ENCODE data around the gene SNRNP48. TPM values are rescaled to one million over a fixed set of nuclear protein-coding genes. Genes with fewer than 3 reads are reported as not detected.

The SNRNP48 gene
- total and polyA plus RNA-seq, 2 experiments from 2014 or later = 7.6 to 14.6 TPM

GRCh38 chr6:7542065-7542873 is 47.7 kb upstream of the SNRNP48 start:
- no peaks in the 10 kb centered on the region for H4K20me1 ChIP-seq (ENCODE audit: insufficient read depth, poor library complexity, severe bottlenecking)
- TF ChIP-seq EZH2 (IDR thresholded peaks at IDR 0.05; ENCODE audit: borderline replicate concordance) = no peak
- no peak for TF ChIP-seq CTCF (IDR thresholded peaks at IDR 0.05; ENCODE audit: poor library complexity)
- TF ChIP-seq EZH2phosphoT487 (IDR thresholded peaks at IDR 0.05; ENCODE audit: low read depth, severe bottlenecking, unreplicated experiment) = no peak
- DNase-seq (ENCODE audit: low spot score) = peak; percentile 52
- peak overlapping the region; percentile 75 for H3K4me2 ChIP-seq
- no peaks in the 10 kb centered on the region for H3K36me3 ChIP-seq (replicated peaks; ENCODE audit: insufficient read depth, low read depth)
- H3K9me3 ChIP-seq (ENCODE audit: low read depth) = no peaks in the 10 kb centered on the region
- H2AFZ ChIP-seq = peak overlapping the region; percentile 51
- H3K79me2 ChIP-seq = peaks cover 49% of the 10 kb centered on the region
- H3K4me1 ChIP-seq (ENCODE audit: insufficient read depth) = peaks cover 26% of the 10 kb centered on the region
- WGBS (ENCODE audit: low lambda C conversion rate, missing lambda C conversion rate) = 1% methylated on average over 68 of the region's 80 CpGs
- peak overlapping the region; percentile 84 for H3K4me3 ChIP-seq
- H3K27me3 ChIP-seq = no peaks in the 10 kb centered on the region
- peak overlapping the region; percentile 98 for H3K27ac ChIP-seq
- H3K9me2 ChIP-seq (replicated peaks; ENCODE audit: insufficient read depth) = no peaks in the 10 kb centered on the region

DNA sequence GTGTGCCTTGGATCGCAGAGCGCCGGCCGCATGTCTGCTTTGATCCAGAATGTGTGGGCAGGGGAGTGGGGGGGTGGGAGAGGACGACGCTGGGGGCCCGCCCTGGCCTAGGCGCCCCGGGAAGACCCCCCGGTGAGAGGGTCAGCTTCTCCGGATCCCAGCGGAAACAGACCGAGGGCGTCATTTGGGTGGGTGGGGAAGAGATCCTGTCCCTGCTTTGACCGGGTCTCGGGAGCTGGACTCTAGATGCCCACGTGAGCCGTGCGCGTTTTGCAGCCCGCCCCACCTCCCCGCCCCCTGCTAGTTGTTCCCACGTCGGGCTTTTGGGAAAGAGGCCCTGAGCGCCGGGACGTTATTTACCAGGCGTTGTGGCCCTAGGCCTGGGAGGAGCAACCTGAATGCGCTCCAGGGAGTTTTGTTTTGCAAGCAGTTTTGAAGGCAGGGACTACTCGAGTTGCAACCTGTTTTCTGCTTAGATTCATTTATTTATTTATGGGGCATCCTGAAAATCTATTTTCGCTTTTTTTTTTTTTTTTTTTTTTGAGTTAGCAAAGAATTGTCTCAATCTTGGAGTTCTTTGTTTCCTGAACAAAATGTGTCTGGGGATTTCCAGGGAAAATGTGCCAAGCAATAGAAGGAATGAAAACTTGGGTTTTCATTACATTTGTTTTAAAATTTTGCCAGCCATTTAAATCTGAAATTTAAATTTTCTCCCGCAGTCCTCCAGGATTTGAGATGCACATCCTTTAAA is 46.9 kb upstream of the SNRNP48 start:
- H2AFZ ChIP-seq = peak overlapping the region; percentile 51

DNA sequence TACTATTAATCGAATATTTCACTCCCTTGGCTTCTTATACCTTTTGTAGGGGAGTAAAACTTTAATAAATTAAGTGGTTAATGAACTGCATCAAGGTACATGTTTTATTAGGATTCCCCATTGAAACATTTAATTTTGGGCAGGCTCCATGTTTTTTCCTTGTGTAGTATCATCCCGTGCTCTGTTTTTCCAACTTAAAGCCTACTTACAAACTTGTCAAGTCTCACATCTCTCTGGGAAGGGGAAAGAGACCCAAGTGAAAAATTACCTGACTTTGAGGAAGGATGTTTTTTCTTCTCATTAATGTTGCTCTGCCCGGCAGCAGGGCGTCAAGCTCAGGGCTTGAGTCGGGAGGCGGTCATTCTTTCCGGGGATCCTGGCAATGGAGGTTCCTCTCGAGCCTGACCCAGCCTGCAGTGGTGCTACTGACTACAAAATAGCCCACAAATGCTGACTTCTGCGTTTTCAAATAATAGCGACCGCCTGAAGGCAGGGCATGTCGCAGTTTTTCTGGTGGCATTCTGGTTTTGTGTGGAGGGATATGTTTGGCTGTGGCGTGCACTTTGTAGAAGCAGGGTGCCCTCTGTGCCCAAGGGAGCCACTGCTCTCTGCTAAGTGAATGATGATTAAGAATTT is 46.1 kb upstream of the SNRNP48 start:
- H3K27ac ChIP-seq = peak overlapping the region; percentile 98
- H3K4me2 ChIP-seq = peak overlapping the region; percentile 75
- no peak overlapping the region for H2AFZ ChIP-seq
- no peak for TF ChIP-seq EZH2 (IDR thresholded peaks at IDR 0.05; ENCODE audit: borderline replicate concordance)
- TF ChIP-seq CTCF (IDR thresholded peaks at IDR 0.05; ENCODE audit: poor library complexity) = no peak
- no peak for TF ChIP-seq EZH2phosphoT487 (IDR thresholded peaks at IDR 0.05; ENCODE audit: low read depth, severe bottlenecking, unreplicated experiment)
- H3K9me3 ChIP-seq (ENCODE audit: low read depth) = no peaks in the 10 kb centered on the region
- H3K79me2 ChIP-seq = peaks cover 58% of the 10 kb centered on the region
- H4K20me1 ChIP-seq (ENCODE audit: insufficient read depth, poor library complexity, severe bottlenecking) = no peaks in the 10 kb centered on the region
- peak overlapping the region; percentile 84 for H3K4me3 ChIP-seq
- no peaks in the 10 kb centered on the region for H3K27me3 ChIP-seq
- H3K4me1 ChIP-seq (ENCODE audit: insufficient read depth) = peaks cover 34% of the 10 kb centered on the region
- 20% methylated on average over 13 of the region's 13 CpGs for WGBS (ENCODE audit: low lambda C conversion rate, missing lambda C conversion rate)
- no peaks in the 10 kb centered on the region for H3K36me3 ChIP-seq (replicated peaks; ENCODE audit: insufficient read depth, low read depth)
- peak; percentile 38 for DNase-seq (ENCODE audit: low spot score)
- H3K9me2 ChIP-seq (replicated peaks; ENCODE audit: insufficient read depth) = no peaks in the 10 kb centered on the region

More for the DNA sequence above, 46.9 kb upstream of the SNRNP48 start:
- Histone ChIP-seq H3K9me3 (ENCODE audit: low read depth) (no peaks in the 10 kb centered on the region), H3K79me2 (peaks cover 57% of the 10 kb centered on the region), H3K36me3 (replicated peaks; ENCODE audit: insufficient read depth, low read depth) (no peaks in the 10 kb centered on the region), H3K4me2 (peak overlapping the region; percentile 75), H3K4me1 (ENCODE audit: insufficient read depth) (peaks cover 33% of the 10 kb centered on the region), H3K27me3 (no peaks in the 10 kb centered on the region), H3K4me3 (peak overlapping the region; percentile 84), H4K20me1 (ENCODE audit: insufficient read depth, poor library complexity, severe bottlenecking) (no peaks in the 10 kb centered on the region), H3K27ac (peak overlapping the region; percentile 98), H3K9me2 (replicated peaks; ENCODE audit: insufficient read depth) (no peaks in the 10 kb centered on the region)
- no peak for TF ChIP-seq CTCF (IDR thresholded peaks at IDR 0.05; ENCODE audit: poor library complexity)
- no peak for TF ChIP-seq EZH2phosphoT487 (IDR thresholded peaks at IDR 0.05; ENCODE audit: low read depth, severe bottlenecking, unreplicated experiment)
- no peak for TF ChIP-seq EZH2 (IDR thresholded peaks at IDR 0.05; ENCODE audit: borderline replicate concordance)
- WGBS (ENCODE audit: low lambda C conversion rate, missing lambda C conversion rate) = under 1% methylated on average over 14 of the region's 32 CpGs
- DNase-seq (ENCODE audit: low spot score) = peak; percentile 94
